Mononuclear cell (primary cell): ENCODE results near the gene NOTCH1. TPM values are rescaled to one million over a fixed set of nuclear protein-coding genes. Genes with fewer than 3 reads are reported as not detected.

Source experiments
- H3K27me3 ChIP-seq: 2 replicates; pipeline ENCODE4 v1.6.0; 2011; ENCODE audit warnings: low read length, control low read depth; ENCODE audit not compliant: insufficient read depth
- H3K4me1 ChIP-seq: 2 replicates; pipeline ENCODE4 v1.5.1; 2011; ENCODE audit warnings: mild to moderate bottlenecking, low read length, control low read depth; ENCODE audit not compliant: insufficient read depth
- H3K4me3 ChIP-seq: 2 replicates; pipeline ENCODE4 v1.5.1; 2011; ENCODE audit warnings: mild to moderate bottlenecking, low read length, moderate library complexity
- H3K9me3 ChIP-seq: 2 replicates; pipeline ENCODE4 v1.5.1; 2011; ENCODE audit warnings: low read depth, mild to moderate bottlenecking, control low read depth, low read length
- total RNA-seq: library from RNA; depleted of rRNA; stranded (reverse); fragments of >200 nt; gene quantifications from one replicate; pipeline ENCODE4 v1.2.3, GENCODE V29; 2012

The NOTCH1 gene
- total RNA-seq, 1 donor, result 28.1 TPM

DNA sequence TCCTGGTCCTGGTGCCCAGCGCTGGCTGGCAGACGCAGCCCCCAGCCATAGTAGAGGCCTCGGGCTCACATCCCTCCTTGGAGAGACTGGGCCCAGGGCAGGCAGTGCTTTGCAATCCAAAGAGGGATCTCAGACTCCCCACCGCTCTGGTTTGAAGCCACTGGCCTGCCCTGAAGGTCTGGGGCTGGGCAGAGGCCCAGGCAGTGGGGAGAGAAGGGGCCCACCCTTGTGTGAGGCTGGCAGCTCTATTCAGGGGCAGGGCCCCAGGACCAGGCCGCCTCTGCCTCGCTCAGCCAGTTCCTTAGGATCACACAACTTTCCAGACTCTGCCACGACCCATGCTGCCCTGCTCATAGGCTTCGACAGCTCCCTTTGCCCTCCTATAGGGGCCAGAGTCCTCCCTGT, 52.3 kb downstream of the NOTCH1 start:
- H3K27me3 ChIP-seq, result no peaks in the 10 kb centered on the region
- no peaks in the 10 kb centered on the region for H3K4me1 ChIP-seq
- no peaks in the 10 kb centered on the region for H3K9me3 ChIP-seq
- no peak overlapping the region for H3K4me3 ChIP-seq

DNA sequence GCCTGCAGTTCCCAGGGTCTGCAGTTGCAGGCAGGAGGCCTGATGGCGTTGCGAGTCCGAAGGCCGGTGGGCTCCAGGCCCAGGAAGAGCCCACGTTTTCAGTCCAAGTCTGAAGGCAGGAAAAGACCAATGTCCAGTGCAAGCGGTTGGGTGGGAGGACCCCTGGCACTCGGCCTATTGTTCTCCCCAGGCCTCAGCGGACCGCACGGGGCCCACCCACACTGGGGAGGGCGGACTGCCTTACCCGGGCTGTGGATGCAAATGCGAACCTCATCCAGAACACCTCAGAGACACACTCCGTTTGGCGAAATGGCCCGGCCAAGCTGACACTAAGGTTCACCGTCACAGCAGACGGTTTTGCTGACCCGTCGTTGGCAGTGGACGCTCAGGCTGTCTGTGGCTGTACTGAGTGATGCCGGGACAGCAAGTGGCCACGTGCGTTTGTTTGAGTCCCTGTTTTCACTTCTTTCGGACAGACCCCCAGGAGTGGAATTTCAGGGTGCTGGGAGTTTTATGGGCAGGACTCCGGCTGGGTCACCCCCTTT, 52.8 kb downstream of the NOTCH1 start:
- H3K9me3 ChIP-seq, result no peaks in the 10 kb centered on the region

DNA sequence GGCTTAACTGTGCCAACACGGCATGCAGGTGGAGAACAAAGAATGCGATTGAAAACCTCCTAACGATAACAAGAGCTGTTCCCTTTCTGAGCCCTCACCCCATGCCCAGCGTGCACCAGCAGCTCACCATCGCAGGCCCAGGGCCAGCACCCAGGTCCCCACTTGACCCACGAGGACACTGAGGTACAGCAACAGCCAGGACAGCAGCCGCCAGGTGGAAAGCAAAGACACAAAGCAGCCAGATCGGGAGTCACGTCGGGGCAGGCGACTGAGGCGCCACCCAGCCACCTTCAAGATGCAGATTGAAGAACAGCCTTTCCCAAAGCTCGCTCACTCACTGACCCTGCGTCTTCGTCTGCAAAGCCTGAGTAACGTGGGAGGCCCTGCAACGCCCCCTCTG, 56.1 kb downstream of the NOTCH1 start:
- H3K4me1 ChIP-seq, result peaks cover 7% of the 10 kb centered on the region
- H3K9me3 ChIP-seq, result no peaks in the 10 kb centered on the region
- H3K4me3 ChIP-seq, result no peak overlapping the region
- no peaks in the 10 kb centered on the region for H3K27me3 ChIP-seq

More for the DNA sequence above, 52.8 kb downstream of the NOTCH1 start:
- H3K27me3 ChIP-seq, result no peaks in the 10 kb centered on the region
- no peaks in the 10 kb centered on the region for H3K4me1 ChIP-seq
- no peak overlapping the region for H3K4me3 ChIP-seq

DNA sequence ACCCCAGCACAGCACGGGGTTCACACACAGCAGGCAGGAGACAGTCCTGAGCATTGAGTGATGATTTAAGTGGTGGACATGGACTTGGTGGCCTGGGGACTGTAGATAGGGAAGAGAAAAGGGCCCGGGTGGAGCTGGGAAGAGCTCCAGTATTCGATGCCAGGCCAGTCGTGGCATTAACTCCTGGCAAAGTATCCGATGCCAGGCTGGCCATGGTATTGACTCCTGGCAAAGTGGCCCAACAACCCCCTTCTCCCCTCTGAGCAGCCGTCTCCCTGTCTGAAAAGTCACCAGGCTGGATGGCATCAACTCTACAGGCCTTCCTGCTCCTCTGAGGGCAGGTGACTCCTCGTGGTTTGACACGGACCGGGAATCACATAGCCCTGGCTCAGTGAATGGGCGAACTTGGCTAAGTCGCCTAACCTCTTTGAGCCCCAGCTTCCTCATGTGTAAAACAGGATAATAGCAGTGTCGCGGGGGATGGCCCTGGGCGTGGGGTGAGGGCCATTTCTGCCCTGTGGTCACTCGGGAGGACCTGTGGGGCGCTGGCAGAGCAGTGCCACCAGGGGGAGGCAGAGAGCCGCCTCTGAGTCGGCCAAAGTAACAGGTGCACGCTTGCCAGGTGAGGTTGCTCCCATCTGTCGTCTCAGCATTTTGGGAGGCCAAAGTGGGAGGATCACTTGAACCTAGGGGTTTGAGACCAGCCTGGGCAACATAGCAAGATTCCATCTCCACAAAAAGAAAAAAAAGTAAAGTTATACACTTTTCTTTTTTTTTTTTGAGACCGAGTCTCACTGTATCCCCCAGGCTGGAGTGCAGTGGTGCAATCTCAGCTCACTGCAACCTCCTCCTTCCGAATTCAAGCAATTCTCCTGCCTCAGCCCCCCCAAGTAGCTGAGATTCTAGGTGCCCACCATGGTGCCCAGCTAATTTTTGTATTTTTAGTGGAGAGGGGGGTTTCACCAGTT, 57.3 kb downstream of the NOTCH1 start:
- Histone ChIP-seq H3K27me3 (no peaks in the 10 kb centered on the region), H3K9me3 (no peaks in the 10 kb centered on the region), H3K4me1 (peaks cover 17% of the 10 kb centered on the region), H3K4me3 (no peak overlapping the region)

DNA sequence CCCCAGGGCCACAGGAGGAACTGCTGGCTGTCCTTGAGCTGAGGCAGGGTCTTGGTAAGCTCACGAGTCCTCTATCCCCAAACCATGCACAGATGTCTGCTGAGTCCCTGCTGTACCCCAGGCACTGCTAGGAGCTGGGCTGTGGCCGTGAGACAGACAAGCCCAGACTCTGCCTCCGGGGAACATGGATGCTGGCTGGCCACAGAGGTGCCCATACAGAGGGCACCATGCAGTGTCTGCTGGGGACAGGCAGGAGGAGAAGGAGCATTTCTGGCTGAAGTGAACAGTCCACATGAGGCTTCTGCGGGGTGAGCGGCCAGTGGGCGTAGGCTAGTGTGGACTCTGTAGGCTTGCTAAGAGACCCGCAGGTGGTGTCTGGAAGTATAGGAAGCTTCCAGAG, 58.2 kb downstream of the NOTCH1 start:
- Histone ChIP-seq H3K4me1 (peaks cover 17% of the 10 kb centered on the region), H3K9me3 (no peaks in the 10 kb centered on the region), H3K4me3 (no peak overlapping the region), H3K27me3 (no peaks in the 10 kb centered on the region)

DNA sequence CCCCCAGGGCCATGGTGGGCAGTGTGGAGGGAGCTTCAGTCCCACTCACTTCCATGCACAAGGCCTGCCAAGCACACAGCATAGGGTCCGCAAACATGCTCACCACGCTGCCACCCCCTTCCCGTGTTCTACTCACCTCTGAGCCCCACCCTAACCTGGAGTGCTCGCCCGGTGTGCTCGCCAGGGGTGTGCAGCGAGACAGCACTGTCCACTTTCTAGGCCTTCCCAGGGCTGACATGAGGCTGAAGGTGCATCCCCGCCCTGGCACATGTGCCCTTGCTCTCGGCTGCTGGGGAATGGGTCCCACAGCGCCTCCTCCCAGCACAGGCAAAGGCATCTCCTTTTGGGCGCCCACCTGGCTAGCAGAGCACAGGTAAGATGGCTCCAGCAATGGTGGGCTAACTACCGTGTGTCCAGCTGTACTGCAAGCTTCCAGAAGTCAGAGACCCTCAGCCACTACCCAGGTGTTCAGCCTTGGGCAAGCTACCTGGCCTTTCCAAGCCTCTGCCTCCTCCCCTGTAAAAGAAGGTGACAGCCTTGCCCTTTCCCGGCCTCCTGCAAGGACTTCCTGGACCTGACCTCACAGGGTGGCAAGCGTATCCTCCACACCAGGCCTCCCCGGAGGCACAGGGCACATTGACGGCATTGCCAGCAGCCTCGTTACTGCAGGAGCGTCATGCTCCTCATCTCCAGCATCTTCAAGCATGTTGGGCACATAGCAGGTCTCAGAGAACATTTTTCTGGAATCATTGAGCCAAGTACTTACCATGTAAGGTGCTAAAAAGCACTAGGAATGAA, 58.8 kb downstream of the NOTCH1 start:
- H3K9me3 ChIP-seq, result no peaks in the 10 kb centered on the region
- no peaks in the 10 kb centered on the region for H3K27me3 ChIP-seq
- peaks cover 21% of the 10 kb centered on the region for H3K4me1 ChIP-seq
- no peak overlapping the region for H3K4me3 ChIP-seq

DNA sequence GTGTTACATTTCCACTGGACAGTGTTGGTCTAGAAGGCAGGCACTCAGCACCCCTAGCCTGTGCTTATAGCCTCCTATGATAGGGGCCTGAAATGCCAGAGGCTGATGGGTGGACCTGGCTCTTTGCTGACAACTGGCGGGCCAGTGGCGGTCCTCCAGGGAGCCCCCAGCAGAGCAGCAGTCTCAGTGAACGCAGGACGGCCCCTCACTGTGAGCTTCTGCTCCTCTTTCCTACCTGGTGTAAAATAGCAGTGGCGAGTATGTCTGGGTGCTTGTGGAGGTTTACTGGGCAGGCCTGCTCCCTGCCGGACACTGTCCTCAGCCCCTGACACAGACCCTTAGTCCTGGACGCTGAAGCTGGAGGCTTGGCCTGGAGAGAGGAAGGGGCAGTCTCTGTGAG, 59.7 kb downstream of the NOTCH1 start:
- no peaks in the 10 kb centered on the region for H3K9me3 ChIP-seq
- peaks cover 30% of the 10 kb centered on the region for H3K4me1 ChIP-seq
- H3K27me3 ChIP-seq, result no peaks in the 10 kb centered on the region
- H3K4me3 ChIP-seq, result no peak overlapping the region

DNA sequence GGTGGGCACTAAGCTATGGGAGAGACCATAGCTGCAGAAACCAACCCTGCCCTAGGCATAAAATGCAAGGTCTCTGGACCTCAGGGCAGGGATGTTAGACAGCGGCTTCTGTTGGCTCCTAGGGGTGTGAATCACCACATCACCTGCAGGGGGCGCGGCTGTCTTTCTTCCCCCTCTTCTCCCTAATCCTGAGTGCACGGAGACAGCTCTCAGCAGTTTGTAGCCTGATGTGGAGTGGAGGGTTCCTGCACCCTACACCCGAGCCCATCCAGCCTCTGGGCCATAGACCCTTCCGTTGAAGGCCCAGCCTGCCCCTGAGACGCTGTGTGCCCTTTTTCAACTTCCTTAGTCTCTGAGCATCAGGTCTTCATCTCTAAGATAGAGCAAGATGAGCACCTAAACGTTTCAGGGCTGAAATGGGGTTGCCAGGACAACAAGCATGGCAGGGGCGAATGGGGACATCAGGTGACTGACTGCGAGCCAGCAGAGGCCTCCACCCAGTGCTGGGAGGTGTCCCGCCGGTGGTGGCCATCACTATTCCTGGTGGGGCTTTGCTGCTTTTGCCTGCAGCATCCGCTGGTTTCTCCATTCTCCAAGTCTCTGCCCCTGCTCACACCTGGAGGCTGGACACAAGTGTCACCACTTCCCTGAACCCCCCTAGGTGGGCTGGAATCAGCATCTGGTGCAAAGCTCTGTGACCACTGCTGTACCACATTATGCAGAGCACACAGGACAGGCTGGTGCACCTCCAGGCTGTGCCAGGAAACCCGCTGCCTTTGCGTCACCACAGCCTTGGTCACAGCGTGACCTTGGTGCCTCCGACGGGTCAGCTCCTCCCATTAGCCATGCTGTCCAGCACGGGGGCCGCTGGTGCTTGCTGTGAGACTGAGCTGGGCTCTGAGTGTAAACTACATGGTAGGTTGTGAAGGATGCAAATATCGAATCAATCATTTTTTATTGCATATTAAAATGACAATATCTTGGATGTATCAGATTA, 60.5 kb downstream of the NOTCH1 start:
- no peaks in the 10 kb centered on the region for H3K27me3 ChIP-seq
- no peak overlapping the region for H3K4me3 ChIP-seq
- H3K4me1 ChIP-seq, result peaks cover 30% of the 10 kb centered on the region
- H3K9me3 ChIP-seq, result no peaks in the 10 kb centered on the region

DNA sequence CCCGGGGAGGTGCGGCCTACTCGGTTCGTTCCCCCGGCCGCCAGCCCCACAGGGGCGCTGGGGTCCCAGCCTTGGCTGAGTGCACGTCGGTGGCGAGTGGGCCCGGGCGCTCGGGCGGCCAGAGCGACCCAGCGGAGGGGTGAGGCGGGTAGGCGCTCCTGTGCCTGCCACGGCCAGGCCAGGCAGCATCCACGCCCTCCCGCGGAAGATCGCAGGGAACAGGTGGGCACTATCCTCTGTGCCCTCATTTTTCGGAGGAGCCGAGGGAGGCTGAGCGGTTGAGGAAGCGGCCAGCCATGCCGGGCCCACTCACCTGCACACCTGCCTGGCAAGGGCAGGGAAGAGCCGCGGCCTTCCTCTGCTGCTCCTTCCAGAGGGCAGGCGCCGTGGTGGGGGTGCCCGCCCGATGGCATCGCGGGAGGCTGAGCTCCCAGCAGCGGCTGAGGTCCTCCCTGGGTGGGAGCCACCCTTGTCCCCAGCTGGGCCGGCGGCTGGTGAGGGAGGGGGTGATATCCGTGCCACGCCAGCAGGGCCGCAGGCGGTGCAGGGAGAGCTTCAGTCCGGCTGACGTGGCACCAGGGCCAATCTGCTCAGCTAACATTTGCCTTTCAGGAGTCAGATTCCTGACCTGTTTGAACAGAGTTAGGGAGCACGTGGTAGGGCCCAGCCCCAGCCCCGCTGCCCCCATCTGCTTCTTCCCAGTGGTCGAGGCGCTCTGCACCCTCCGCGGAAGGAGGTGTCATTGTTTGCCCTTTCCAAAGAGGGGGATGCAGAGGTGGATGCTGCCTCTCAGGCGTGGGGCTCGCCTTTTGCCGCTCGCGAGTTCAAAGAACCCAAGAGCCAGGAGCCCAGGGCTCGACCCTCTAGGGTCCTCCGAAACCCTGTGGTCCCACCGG, 61.4 kb downstream of the NOTCH1 start:
- Histone ChIP-seq H3K9me3 (no peaks in the 10 kb centered on the region), H3K27me3 (no peaks in the 10 kb centered on the region), H3K4me1 (peaks cover 35% of the 10 kb centered on the region), H3K4me3 (peak overlapping the region; percentile 48)

DNA sequence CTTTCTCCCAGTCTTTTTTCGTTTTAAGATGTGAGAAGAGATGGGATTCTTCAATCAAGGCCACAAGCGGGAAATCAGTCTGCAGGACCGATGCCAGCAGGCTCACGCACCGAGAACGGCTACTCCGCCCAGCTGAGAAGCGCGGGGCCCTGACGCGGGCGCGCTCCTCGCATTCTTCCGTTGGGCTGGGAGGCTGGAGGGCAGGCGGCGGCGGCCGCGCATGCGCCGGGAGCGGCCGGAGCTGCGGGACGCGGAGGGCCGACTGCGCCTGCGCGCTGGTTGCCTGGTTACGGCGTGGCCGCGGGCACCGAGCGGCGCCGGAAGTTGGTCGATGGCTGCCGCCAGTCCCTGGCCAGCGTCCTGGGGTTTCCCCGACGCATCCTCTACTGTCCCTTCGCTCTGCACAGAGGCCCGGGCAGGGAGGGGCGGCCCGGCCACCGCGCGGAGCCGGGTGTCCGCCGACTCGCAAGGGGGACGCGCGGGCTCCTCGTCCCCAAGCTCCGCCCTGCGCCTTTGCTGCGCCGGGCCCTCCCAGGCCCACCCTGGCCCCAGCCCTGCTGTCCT, 62.2 kb downstream of the NOTCH1 start:
- H3K4me3 ChIP-seq, result peak overlapping the region; percentile 48

DNA sequence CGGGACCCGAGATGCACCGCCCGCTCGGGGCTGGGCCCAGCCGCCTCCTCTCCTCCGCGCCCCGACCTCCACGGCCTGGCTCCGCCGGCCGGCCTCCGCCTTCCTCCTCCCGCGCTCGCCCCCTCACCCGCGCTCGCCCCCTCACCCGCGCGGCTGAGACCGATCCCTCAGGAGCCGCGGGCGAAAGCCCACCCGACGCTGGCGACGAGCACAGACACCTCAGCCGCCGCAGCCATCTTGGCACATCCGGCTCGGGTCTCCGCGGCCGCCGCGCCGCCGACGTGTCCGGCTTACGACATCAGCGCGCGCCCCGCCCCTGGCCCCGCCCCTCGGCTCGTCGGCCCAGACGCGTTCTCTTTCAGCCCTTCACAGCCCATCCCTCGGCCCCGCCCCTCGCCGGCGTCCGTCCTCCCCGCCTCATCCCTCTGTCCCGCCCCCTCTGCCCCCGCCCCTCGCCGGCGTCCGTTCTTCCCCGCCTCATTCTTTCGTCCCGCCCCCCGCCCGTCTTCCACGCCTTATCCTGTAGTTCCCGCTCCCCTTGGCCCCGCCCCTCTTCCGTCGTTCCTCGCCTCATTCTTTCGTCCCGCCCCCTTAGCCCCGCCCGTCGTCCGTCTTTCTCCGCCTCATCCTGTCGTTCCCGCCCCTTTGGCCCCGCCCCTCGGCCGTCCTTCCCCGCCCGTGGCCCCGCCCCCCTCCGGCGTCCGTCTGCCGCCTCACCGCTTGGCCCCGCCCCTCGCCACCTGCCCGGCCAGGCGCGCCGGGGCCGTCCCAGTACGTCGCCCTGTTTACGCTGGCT, 62.9 kb downstream of the NOTCH1 start, which contains the start of gene SEC16A:
TSS of gene SEC16A (minus strand) at position 248 of the 796 bp plus-strand sequence. CDS start 5,425 bp downstream, outside the sequence.
- peak within 1 kb of the TSS; percentile 93 for H3K4me3 ChIP-seq
- H3K9me3 ChIP-seq, result no peaks in the 10 kb centered on the region
- no peaks in the 10 kb centered on the region for H3K27me3 ChIP-seq
- H3K4me1 ChIP-seq, result peaks cover 35% of the 10 kb centered on the region

More for the DNA sequence above, 62.2 kb downstream of the NOTCH1 start:
- H3K27me3 ChIP-seq, result no peaks in the 10 kb centered on the region
- no peaks in the 10 kb centered on the region for H3K9me3 ChIP-seq
- H3K4me1 ChIP-seq, result peaks cover 35% of the 10 kb centered on the region

DNA sequence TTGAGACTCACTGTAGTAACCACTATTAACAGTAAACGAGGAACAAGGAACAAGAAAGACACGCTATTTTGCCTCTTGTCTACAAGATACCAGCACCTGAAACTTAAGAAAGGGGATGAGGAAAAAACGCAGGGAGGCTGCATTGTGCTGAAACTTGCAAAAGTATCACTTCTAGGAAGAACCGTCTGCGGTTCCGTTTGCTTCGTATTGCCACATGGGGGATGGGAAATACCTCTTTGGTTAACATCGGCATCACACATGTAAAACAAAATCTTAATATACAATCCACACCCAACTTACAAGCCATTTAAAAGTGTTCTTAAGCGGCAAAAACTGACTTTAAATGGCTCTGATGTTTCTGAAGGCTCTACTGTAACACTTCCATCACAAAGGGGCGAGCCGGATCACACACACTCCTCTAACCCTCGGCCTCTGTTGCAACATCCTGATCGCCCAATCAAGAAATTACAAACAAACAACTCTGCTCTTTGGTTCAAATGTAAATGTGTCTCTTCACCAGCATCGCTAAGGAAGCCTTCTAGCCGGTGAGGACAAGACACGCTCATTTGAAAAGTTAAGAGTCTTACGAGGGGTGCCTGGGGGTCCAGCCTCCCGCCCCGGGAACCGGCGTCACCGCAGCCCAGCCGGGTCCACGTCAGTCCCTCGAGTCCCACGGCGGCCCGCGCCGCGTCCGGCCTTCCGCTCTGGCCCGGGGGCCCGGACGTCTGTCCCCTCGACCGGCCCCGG, 63.6 kb downstream of the NOTCH1 start:
- no peaks in the 10 kb centered on the region for H3K9me3 ChIP-seq
- H3K27me3 ChIP-seq, result no peaks in the 10 kb centered on the region
- H3K4me3 ChIP-seq, result peak overlapping the region; percentile 93
- H3K4me1 ChIP-seq, result peaks cover 35% of the 10 kb centered on the region
